Peyer's patch (tissue), 4 donors: ENCODE results near the gene TENT4A. TPM values are rescaled to one million over a fixed set of nuclear protein-coding genes. Genes with fewer than 3 reads are reported as not detected.

Experiments
- DNase-seq, 3 donors: peaks; one replicate each; pipeline ENCODE4 v3.0.0-alpha.2; 2017 to 2019
- H3K27ac ChIP-seq, 4 donors: fragments of 200-600 bp; sonication (generic); one replicate each; pipeline ENCODE4 v1.5.1; 2016 to 2019
- H3K27me3 ChIP-seq, 2 donors: fragments of 200-600 bp; sonication (generic); one replicate each; pipeline ENCODE4 v1.5.1; 2019
- H3K36me3 ChIP-seq, 3 donors: fragments of 200-600 bp; sonication (generic); one replicate each; pipeline ENCODE4 v1.5.1; 2016 to 2019
- H3K4me1 ChIP-seq, 4 donors: fragments of 200-600 bp; sonication (generic); one replicate each; pipeline ENCODE4 v1.5.1; 2016 to 2019
- H3K4me3 ChIP-seq, 4 donors: fragments of 200-600 bp; sonication (generic); 1 replicate in 3 of 4; 2 replicates in 1 of 4; pipeline ENCODE4 v1.5.1; 2016 to 2019; ENCODE audit warnings: mild to moderate bottlenecking in 1 of 4
- H3K9me3 ChIP-seq, 4 donors: fragments of 200-600 bp; sonication (generic); one replicate each; pipeline ENCODE4 v1.5.1; 2016 to 2019; ENCODE audit warnings: mild to moderate bottlenecking in 1 of 4
- CTCF ChIP-seq, 6 experiments: fragments of 450-650 bp in 4 of 6; fragments of 200-600 bp in 2 of 6; sonication (generic) in 1 of 6; IDR thresholded peaks; one replicate each; pipeline ENCODE4 v1.5.1; 2017 to 2019; ENCODE audit warnings: antibody characterized with exemption in 6 of 6, mild to moderate bottlenecking in 3 of 6, moderate library complexity in 1 of 6
- POLR2A ChIP-seq, 2 donors: fragments of 450-650 bp; IDR thresholded peaks; one replicate each; pipeline ENCODE4 v1.5.1; 2017; ENCODE audit warnings: antibody characterized with exemption in 2 of 2, mild to moderate bottlenecking in 2 of 2, moderate library complexity in 2 of 2
- total RNA-seq, 4 donors: library from RNA; depleted of rRNA; stranded (reverse); fragments of >200 nt; gene quantifications; one replicate each; pipeline ENCODE4 v1.1.0, GENCODE V29; 2016

Gene TENT4A
- total RNA-seq, 4 donors from 2014 or later, result 28.0 to 71.8 (median 44.5) TPM

GRCh38 chr5:6761333-6761732 lies 48.1 kb downstream of the TENT4A start:
- DNase-seq, result no peak
- peaks cover 0 to 19% (median 0%) of the 10 kb centered on the region in 3 donors for H3K36me3 ChIP-seq
- H3K4me3 ChIP-seq, result no peak overlapping the region
- H3K27me3 ChIP-seq, result no peaks in the 10 kb centered on the region
- no peak overlapping the region for H3K27ac ChIP-seq
- peaks cover 0 to 9% (median 2%) of the 10 kb centered on the region in 4 donors for H3K4me1 ChIP-seq
- no peak for TF ChIP-seq POLR2A (IDR thresholded peaks at IDR 0.05)
- no peak for TF ChIP-seq CTCF (IDR thresholded peaks at IDR 0.05)
- no peaks in the 10 kb centered on the region for H3K9me3 ChIP-seq

GRCh38 chr5:6762116-6762515 lies 48.9 kb downstream of the TENT4A start:
- Histone ChIP-seq H3K36me3 (peaks cover 0 to 14% (median 0%) of the 10 kb centered on the region in 3 donors), H3K4me1 (peaks cover 0 to 14% (median 2%) of the 10 kb centered on the region in 4 donors), H3K9me3 (no peaks in the 10 kb centered on the region), H3K27me3 (no peaks in the 10 kb centered on the region), H3K27ac (no peak overlapping the region), H3K4me3 (no peak overlapping the region)
- TF ChIP-seq CTCF (IDR thresholded peaks at IDR 0.05) (no peak), POLR2A (IDR thresholded peaks at IDR 0.05) (no peak)
- DNase-seq, result no peak

- no peaks in the 10 kb centered on the region for H3K27me3 ChIP-seq
- H3K27ac ChIP-seq, result no peak overlapping the region
- peaks cover 0 to 14% (median 2%) of the 10 kb centered on the region in 4 donors for H3K4me1 ChIP-seq
- DNase-seq, result no peak
- peaks cover 0 to 10% (median 0%) of the 10 kb centered on the region in 3 donors for H3K36me3 ChIP-seq
- H3K4me3 ChIP-seq, result no peak overlapping the region
- TF ChIP-seq CTCF (IDR thresholded peaks at IDR 0.05) (no peak), POLR2A (IDR thresholded peaks at IDR 0.05) (no peak)
- no peaks in the 10 kb centered on the region for H3K9me3 ChIP-seq
These were observed 49.5 kb downstream of the TENT4A start for GRCh38 chr5:6762697-6763096.

- no peaks in the 10 kb centered on the region for H3K27me3 ChIP-seq
- H3K36me3 ChIP-seq, result peaks cover 0 to 5% (median 0%) of the 10 kb centered on the region in 3 donors
- H3K4me1 ChIP-seq, result peaks cover 0 to 14% (median 2%) of the 10 kb centered on the region in 4 donors
- no peaks in the 10 kb centered on the region for H3K9me3 ChIP-seq
- H3K27ac ChIP-seq, result no peak overlapping the region
- no peak for DNase-seq
- TF ChIP-seq CTCF (IDR thresholded peaks at IDR 0.05) (no peak), POLR2A (IDR thresholded peaks at IDR 0.05) (no peak)
- H3K4me3 ChIP-seq, result no peak overlapping the region
These were observed 50.0 kb downstream of the TENT4A start for GRCh38 chr5:6763191-6763590.

GRCh38 chr5:6765612-6766525 lies 52.6 kb downstream of the TENT4A start:
- peak overlapping the region in 2 of 4 donors; percentile 49 to 76 for H3K27ac ChIP-seq
- H3K4me1 ChIP-seq, result peaks cover 0 to 14% (median 2%) of the 10 kb centered on the region in 4 donors
- TF ChIP-seq CTCF (IDR thresholded peaks at IDR 0.05) (peak in 5 of 6 experiments; percentile 29 to 87 (median 86)), POLR2A (IDR thresholded peaks at IDR 0.05) (no peak)
- H3K27me3 ChIP-seq, result no peaks in the 10 kb centered on the region
- peak overlapping the region in 2 of 4 donors; percentile 36 to 39 for H3K4me3 ChIP-seq
- H3K9me3 ChIP-seq, result no peaks in the 10 kb centered on the region
- DNase-seq, result peak in 2 of 3 donors; percentile 85 to 87
- no peaks in the 10 kb centered on the region for H3K36me3 ChIP-seq
